HL-60 (cell line): ENCODE results near the gene GPR146.

ENCODE experiments used
- DNase-seq, 2 experiments: peaks; one replicate each; pipeline ENCODE4 v3.0.0-alpha.2; 2010 to 2020; ENCODE audit warnings: low read depth in 1 of 2, low spot score in 1 of 2
- H3K27ac ChIP-seq: fragments of 250-450 bp; sonication (Bioruptor Pico); replicated peaks from 2 replicates; pipeline ENCODE4 v1.5.1; 2020; ENCODE audit warnings: mild to moderate bottlenecking, moderate library complexity
- H3K27me3 ChIP-seq: fragments of 250-450 bp; sonication (Bioruptor Pico); 2 replicates; pipeline ENCODE4 v1.5.1; 2021; ENCODE audit warnings: mild to moderate bottlenecking, moderate library complexity; ENCODE audit not compliant: insufficient read depth, poor library complexity, severe bottlenecking
- H3K4me3 ChIP-seq: replicated peaks from 2 replicates; pipeline ENCODE4 v1.5.1; 2011; ENCODE audit warnings: mild to moderate bottlenecking, control low read depth, low read length; ENCODE audit not compliant: insufficient read depth
- GABPA ChIP-seq: IDR thresholded peaks from 2 replicates; pipeline ENCODE4 v1.6.1; 2012; ENCODE audit warnings: low read depth
- POLR2AphosphoS5 ChIP-seq: IDR thresholded peaks from 2 replicates; pipeline ENCODE4 v1.6.1; 2012; ENCODE audit warnings: low read depth
- SPI1 ChIP-seq: IDR thresholded peaks from 2 replicates; pipeline ENCODE4 v1.6.1; 2012; ENCODE audit warnings: low read depth, mild to moderate bottlenecking, borderline replicate concordance
- TF ChIP-seq, protein P1 (sequence below): IDR thresholded peaks from 2 replicates; pipeline ENCODE4 v1.6.1; 2012; ENCODE audit warnings: low read depth; ENCODE audit not compliant: insufficient replicate concordance
- TF ChIP-seq, protein P2 (sequence below): IDR thresholded peaks from one replicate; pipeline ENCODE4 v1.5.1; 2011; ENCODE audit warnings: low read length, control low read depth, inconsistent platforms; ENCODE audit not compliant: insufficient read depth

GPR146 gene

DNA sequence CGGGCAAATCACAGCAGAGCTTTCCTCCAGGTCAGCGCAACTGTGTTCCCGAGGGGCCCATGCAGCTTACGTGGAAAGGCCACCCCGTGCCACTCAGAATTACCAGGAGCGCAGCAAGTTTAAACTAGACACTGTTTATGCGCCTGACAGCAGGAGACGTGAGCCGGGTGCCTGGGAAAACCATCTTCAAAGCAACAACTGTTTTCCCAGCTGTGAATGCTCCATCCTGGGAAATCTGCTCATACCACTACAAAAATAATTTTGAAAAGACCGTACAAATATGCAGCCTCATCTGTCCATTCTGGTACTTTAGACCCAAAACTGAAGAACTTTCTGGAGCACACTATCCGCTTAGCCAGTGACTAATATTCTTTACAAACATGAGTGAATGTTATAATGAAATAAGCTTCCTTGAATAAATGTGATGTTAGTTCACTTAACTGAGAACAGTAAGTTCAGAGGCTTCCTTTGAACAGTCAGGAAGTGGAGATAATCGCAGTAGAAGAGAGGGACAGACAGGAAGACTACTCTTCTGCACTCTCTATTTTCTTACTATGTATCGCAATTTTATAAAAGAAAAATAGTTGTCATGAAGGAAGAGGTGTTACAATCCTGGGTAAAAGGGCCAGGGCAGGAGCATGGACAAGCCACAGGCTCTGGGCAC is 60.3 kb downstream of the GPR146 start:
- no peak overlapping the region for H3K4me3 ChIP-seq
- no peaks in the 10 kb centered on the region for H3K27me3 ChIP-seq
- no peak overlapping the region for H3K27ac ChIP-seq
- TF ChIP-seq, protein P1, sequence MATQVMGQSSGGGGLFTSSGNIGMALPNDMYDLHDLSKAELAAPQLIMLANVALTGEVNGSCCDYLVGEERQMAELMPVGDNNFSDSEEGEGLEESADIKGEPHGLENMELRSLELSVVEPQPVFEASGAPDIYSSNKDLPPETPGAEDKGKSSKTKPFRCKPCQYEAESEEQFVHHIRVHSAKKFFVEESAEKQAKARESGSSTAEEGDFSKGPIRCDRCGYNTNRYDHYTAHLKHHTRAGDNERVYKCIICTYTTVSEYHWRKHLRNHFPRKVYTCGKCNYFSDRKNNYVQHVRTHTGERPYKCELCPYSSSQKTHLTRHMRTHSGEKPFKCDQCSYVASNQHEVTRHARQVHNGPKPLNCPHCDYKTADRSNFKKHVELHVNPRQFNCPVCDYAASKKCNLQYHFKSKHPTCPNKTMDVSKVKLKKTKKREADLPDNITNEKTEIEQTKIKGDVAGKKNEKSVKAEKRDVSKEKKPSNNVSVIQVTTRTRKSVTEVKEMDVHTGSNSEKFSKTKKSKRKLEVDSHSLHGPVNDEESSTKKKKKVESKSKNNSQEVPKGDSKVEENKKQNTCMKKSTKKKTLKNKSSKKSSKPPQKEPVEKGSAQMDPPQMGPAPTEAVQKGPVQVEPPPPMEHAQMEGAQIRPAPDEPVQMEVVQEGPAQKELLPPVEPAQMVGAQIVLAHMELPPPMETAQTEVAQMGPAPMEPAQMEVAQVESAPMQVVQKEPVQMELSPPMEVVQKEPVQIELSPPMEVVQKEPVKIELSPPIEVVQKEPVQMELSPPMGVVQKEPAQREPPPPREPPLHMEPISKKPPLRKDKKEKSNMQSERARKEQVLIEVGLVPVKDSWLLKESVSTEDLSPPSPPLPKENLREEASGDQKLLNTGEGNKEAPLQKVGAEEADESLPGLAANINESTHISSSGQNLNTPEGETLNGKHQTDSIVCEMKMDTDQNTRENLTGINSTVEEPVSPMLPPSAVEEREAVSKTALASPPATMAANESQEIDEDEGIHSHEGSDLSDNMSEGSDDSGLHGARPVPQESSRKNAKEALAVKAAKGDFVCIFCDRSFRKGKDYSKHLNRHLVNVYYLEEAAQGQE: no peak
- TF ChIP-seq, protein P2, sequence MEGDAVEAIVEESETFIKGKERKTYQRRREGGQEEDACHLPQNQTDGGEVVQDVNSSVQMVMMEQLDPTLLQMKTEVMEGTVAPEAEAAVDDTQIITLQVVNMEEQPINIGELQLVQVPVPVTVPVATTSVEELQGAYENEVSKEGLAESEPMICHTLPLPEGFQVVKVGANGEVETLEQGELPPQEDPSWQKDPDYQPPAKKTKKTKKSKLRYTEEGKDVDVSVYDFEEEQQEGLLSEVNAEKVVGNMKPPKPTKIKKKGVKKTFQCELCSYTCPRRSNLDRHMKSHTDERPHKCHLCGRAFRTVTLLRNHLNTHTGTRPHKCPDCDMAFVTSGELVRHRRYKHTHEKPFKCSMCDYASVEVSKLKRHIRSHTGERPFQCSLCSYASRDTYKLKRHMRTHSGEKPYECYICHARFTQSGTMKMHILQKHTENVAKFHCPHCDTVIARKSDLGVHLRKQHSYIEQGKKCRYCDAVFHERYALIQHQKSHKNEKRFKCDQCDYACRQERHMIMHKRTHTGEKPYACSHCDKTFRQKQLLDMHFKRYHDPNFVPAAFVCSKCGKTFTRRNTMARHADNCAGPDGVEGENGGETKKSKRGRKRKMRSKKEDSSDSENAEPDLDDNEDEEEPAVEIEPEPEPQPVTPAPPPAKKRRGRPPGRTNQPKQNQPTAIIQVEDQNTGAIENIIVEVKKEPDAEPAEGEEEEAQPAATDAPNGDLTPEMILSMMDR: no peak
- no peak for TF ChIP-seq SPI1
- TF ChIP-seq GABPA: no peak
- TF ChIP-seq POLR2AphosphoS5: no peak
- no peak for DNase-seq

DNA sequence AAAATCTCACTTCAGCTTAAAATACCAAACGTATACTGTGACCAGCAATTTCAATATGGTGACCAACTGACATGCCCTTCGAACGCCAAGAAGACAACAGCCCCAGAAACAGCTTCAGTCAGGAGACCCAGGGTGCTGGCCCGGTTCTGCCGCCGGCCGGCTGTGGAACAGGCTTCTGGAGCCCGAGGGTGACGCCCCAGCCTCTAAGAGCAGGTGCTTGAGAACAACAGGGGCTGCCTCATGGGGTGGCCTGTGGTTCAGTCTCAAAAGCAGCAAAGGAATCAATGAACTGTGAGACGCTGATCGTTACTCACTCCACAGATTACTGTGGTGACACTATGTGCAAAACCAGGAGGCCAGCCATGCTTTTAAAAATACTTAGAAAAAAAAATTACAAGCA is 60.8 kb downstream of the GPR146 start:
- H3K27ac ChIP-seq: no peak overlapping the region
- no peaks in the 10 kb centered on the region for H3K27me3 ChIP-seq
- TF ChIP-seq, protein P2: no peak
- TF ChIP-seq, protein P1: no peak
- TF ChIP-seq SPI1 (no peak), GABPA (no peak), POLR2AphosphoS5 (no peak)
- H3K4me3 ChIP-seq: no peak overlapping the region
- no peak for DNase-seq

DNA sequence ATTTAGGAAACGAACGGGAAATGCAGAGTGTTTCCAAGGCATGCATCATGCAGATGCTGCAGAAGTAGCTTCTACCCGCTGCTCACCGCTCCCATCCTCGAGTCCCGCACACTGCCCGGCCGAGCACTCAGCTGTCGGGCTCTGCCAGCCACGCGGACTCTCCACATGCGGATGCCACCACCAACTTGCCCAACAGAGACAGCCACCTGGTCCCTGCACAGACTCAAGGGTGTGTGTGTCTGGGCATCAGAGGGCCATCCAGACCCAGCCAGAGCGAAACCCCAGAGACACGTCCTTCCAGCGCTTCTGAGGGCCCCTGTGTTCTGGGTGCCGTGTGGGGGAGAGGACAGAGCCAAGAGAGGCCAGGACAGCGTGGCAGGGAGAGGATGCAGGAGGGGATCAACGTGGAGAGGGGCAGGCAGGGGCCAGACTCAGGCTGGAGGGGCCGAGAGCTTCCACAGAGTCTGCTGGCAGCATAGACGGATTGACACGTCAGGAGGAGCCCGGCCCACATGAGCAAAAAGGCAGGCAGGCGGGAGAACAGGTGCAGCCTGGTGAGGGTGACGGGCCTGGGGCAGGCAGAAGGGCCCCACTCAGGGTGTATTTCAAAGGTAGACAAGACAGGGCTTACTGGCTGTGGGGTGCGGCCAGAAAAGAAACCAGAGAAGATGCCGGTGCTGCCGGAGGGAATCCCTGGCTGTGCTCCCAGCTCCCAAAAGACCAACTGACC is 61.9 kb downstream of the GPR146 start:
- Histone ChIP-seq H3K27me3 (no peaks in the 10 kb centered on the region), H3K27ac (no peak overlapping the region), H3K4me3 (no peak overlapping the region)
- DNase-seq: no peak
- TF ChIP-seq, protein P2: no peak
- TF ChIP-seq GABPA (no peak), SPI1 (no peak), POLR2AphosphoS5 (no peak)
- TF ChIP-seq, protein P1: no peak
